Bronchial epithelial cell (primary cell): ENCODE data around the gene RAB5A. TPM values are rescaled to one million over a fixed set of nuclear protein-coding genes. Genes with fewer than 3 reads are reported as not detected.

Source experiments
- total RNA-seq: library from RNA; depleted of rRNA; stranded (reverse); fragments of >200 nt; gene quantifications from 2 replicates; pipeline ENCODE4 v1.2.1, GENCODE V29; 2014

The RAB5A gene
- total RNA-seq, 1 donor from 2014 or later = 43.7 TPM

Other genes with a start within 250 kb of the RAB5A start
- gene EFHB, start 12.9 kb upstream of the RAB5A start, total RNA-seq = 0.13 and 0.26 TPM in 2 replicates
- gene PP2D1, start 65.2 kb downstream of the RAB5A start, total RNA-seq = not detected in 2 replicates
- 1.6 and 5.8 TPM in 2 replicates for gene KAT2B, start 93.3 kb downstream of the RAB5A start, total RNA-seq
- gene SGO1, start 239.1 kb downstream of the RAB5A start, total RNA-seq = under 0.01 and 0.26 TPM in 2 replicates